KG1 (cell line): Measurements from ENCODE around the gene RASL11A.
"Not testable (repeated sequence)": the region's sequence is repeated elsewhere in the genome, so short reads cannot be mapped to it uniquely, and the experiment has no call there.

Experiments used
- DNase-seq: peaks from one replicate; lab custom pipeline; 2025; lab: John Stamatoyannopoulos, UW

RASL11A gene

GRCh38 chr13:27267596-27267995 is 3.0 kb upstream of the RASL11A start:
- no peak for DNase-seq

- DNase-seq, result no peak
These were observed 1.4 kb upstream of the RASL11A start for GRCh38 chr13:27269114-27269665.

GRCh38 chr13:27271570-27272096 is 1.0 kb downstream of the RASL11A start:
- DNase-seq, result no peak

DNA sequence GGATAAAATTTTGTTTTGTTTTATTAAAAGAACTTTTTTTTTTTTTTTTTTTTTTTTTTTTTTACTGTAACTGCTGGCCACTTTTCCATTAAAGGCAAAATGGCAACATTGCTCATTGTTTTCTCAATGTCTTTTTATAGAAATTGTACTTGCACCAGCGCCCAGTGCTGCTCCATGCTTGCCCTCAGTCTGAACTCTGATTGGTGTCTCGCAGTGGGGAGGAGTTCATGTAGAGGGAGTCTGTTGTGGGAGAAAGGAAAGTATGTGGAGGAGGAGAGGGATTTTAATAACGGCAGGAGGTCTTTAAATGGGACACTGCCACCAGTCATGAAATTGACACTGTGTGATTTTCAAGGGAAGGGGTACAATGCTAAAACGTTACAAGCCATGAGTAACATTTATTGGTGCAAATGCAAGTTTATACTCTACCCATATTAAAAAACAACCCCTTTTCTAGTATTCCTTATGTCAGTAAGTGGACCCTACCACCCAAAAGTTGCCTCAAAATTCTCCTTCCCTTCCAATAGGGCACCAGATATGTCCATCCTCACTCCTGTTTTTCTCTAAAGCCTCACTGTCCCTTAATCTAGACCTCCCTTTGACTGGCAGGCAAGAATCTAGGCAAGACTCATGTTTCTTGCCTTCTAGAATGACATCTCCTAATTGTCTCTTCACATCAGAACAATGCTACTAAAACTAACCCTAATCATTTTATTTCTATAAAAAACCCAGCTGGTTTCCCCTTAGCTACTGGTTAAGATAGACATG is 3.2 kb downstream of the RASL11A start:
- DNase-seq, result no peak

- no peak for DNase-seq
These were observed 4.0 kb downstream of the RASL11A start for GRCh38 chr13:27274631-27275030.

DNA sequence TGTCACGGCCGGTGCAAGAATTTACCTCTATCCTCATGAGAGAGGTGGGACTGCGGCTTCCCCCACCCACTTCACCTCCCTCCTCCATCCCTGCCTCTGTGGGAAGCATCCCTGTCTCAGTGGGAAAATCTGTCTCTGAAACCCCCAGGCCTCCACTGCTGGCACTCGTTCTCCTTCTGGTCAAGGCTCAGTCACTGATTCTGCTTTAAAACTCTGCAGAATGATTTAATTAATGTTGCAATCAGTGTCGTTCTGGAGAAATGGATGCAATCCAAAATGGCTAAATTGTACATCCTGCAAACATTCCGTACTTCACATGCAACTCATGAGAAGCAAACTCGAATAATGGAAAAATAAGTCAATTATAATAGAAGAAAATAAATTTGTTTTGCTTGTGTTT is 5.6 kb downstream of the RASL11A start:
- no peak for DNase-seq

- no peak for DNase-seq
These were observed 8.9 kb downstream of the RASL11A start for GRCh38 chr13:27279506-27279905.

DNA sequence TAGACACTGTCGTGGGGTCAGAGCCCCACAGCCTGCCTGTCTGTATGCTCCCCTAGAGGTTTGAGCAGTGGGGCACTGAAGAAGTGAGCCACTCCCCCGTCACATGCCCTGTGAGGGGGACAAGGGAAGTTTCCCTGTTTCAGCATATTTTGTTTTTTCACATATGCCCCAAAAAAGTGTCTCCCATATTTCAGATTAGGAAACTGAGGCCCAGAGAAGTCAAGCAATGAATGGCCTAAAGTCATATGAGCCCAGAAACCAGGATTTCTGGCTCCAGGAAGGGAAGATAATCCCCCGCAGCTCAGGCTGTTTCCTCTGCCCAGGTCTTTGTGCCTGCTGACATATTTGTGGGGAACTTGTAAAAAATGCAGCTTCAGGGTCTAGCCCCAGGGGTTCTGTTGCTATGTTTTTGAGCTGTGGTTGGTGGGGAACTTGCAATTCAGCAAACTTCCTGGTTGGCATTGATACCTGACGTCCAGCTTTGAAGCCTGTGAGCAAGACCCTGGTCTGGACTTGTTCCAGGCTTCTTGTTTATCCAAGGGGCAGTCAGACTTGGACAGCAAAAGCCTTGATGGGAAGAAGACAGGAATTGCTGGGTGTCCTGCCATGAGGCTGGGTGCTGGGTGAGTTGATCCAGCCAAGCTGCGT is 9.5 kb downstream of the RASL11A start:
- no peak for DNase-seq

GRCh38 chr13:27280841-27281240 is 10.2 kb downstream of the RASL11A start:
- DNase-seq, result no peak

DNA sequence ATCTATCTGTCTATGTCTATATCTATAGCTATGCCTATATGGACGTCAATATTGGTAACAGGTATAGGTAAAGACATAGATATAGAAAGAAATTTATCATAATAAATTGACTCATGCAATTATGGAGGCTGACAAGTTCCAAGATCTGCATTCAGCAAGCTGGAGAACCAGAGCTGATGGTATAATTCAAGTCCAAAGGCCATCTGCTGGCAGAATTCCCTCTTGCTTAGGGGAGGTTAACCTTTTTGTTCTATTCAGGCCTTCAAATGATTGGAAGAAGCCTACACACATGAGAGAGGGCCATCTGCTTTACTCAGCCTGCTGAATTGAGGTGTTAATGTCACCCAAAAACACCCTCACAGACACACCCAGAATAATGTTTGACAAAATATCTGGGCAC is 10.8 kb downstream of the RASL11A start:
- DNase-seq, result no peak

DNA sequence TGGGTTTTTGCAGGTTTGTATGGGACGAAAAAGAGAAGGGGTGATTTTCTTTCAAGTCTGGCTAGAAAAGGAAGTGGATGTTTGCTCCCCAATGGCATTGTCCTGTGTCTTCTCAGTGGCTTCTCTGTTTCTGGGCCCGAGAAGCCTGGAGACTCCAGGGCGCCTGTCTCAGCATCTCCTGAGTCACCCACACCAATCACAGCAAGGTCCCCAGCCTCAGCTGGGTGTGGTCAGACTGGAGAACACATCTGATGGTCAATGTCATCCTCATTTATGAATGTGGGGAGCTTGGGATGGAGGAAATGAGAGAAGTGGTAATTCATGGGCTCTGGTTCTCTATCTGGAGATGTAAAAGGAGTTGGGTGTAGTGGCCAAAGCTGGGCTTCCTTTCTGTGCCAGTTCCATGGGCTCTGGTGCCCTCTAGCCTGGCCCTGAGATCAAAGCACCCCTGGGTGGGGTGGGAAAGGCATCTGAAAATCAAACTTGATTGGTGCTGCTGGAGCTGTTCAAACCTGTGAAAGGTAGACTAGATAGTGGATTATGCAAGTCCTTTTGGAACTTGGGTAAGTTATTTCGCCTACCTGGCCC is 13.4 kb downstream of the RASL11A start:
- DNase-seq, result no peak

GRCh38 chr13:27288392-27288791 is 17.8 kb downstream of the RASL11A start:
- no peak for DNase-seq

GRCh38 chr13:27289011-27289665 is 18.5 kb downstream of the RASL11A start:
- no peak for DNase-seq

DNA sequence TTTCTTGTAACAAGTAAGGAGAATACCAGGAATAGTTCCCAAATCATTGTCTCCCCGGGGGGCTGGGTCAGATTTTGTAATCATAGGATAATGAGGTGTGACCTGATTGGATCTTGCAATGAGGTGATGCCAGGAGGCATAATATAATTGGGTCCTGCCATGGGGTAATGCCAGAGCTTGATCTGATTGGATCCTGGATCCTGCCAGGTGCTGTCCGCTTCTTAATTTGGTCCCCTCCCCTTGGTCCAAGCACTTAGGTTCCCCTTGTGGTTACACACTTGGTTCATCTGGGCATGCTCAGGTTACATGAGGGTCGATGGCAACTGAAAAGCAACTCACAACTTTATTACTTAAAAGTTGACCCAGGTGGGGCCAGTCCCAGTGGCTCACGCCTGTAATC is 20.1 kb downstream of the RASL11A start:
- DNase-seq, result no peak

- DNase-seq, result not testable (repeated sequence)
These were observed 21.3 kb downstream of the RASL11A start for GRCh38 chr13:27291967-27292366.

GRCh38 chr13:27293076-27293691 is 22.6 kb downstream of the RASL11A start:
- no peak for DNase-seq

GRCh38 chr13:27293873-27294515 is 23.4 kb downstream of the RASL11A start:
- peak; percentile 15 for DNase-seq

DNA sequence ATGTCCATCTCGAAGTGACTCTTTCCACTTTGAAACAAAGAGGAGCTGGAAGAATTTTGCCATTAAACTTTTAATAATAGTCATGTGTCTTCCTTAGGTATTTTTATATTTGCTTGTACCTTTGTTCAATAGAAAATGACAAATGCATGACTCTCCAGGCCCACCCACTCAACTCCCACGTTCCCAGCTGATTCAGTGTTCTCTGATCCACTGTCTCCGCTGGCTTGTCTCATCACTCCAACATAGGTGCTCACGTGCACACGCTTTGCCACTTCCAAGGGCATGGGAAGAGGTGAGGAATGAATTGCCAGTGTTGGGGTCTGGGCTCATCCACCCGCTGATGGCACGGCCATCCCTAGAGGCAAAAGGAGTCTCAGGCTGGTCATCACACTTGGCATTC is 24.5 kb downstream of the RASL11A start:
- DNase-seq, result no peak

- no peak for DNase-seq
These were observed 25.0 kb downstream of the RASL11A start for GRCh38 chr13:27295660-27296059.

- no peak for DNase-seq
These were observed 25.9 kb downstream of the RASL11A start for GRCh38 chr13:27296496-27296895.

DNA sequence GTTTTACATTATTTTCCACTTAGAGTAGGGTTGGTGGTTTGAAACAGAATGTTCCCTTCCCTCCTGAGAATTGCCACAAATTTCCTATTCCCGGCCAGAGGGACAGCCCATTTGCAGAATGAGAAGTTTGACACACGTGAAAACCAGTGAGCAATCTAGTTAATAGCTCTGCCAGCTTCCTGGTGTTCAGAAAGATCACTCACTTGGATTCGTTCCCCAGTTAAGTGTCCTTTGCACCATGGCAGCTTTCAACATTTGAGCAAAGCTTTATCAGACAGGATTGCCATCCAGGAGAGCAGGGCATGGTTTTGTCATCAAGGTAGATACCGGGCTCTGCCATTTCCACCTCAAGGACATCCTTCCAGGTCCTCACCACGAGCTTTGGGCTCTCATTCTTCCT is 28.2 kb downstream of the RASL11A start:
- no peak for DNase-seq
